HEK293 (cell line): ENCODE data around the gene NDST4.

Experiments
- CTCF ChIA-PET: fragments of 350-600 bp; formaldehyde crosslinking; extraction: SDS; loops from one replicate; lab custom pipeline; 2021; ENCODE audit warnings: antibody characterized with exemption; lab: Yijun Ruan, JAX
- POLR2A ChIA-PET: fragments of 300-600 bp; formaldehyde crosslinking; extraction: SDS; loops from one replicate; lab custom pipeline; 2020; ENCODE audit warnings: antibody characterized with exemption, inconsistent platforms; lab: Yijun Ruan, JAX
- H3K27ac ChIP-seq: fragments of 200-500 bp; sonication (Bioruptor generic); 2 replicates; pipeline ENCODE4 v1.5.1; 2014; ENCODE audit warnings: low read depth, low read length, control low read depth, inconsistent platforms; ENCODE audit errors: extremely low read depth
- H3K36me3 ChIP-seq, 2 experiments: fragments of 200-500 bp in 1 of 2; sonication (Bioruptor generic) in 1 of 2; 1 replicate in 1 of 2; 2 replicates in 1 of 2; pipeline ENCODE4 v1.5.1; 2014 to 2017; ENCODE audit warnings: inconsistent platforms in 2 of 2, low read length in 2 of 2; ENCODE audit not compliant: control insufficient read depth in 2 of 2, insufficient read depth in 1 of 2
- H3K4me1 ChIP-seq: fragments of 200-500 bp; sonication (Bioruptor generic); 2 replicates; pipeline ENCODE4 v1.5.1; 2014; ENCODE audit warnings: mild to moderate bottlenecking, low read length, inconsistent platforms; ENCODE audit not compliant: control insufficient read depth, insufficient read depth
- H3K4me3 ChIP-seq: 2 replicates; pipeline ENCODE4 v1.5.1; 2011; ENCODE audit warnings: low read depth, mild to moderate bottlenecking, control low read depth, low read length, moderate library complexity
- H3K9me3 ChIP-seq: fragments of 200-500 bp; sonication (Bioruptor generic); 2 replicates; pipeline ENCODE4 v1.5.1; 2014; ENCODE audit warnings: low read depth, low read length, inconsistent platforms; ENCODE audit not compliant: control insufficient read depth, insufficient read depth
- HOXA7 ChIP-seq: sonication (generic); formaldehyde crosslinking; IDR thresholded peaks from 2 replicates; pipeline ENCODE4 v1.8.1; 2022; ENCODE audit warnings: missing genetic modification reagents, borderline replicate concordance
- KLF16 ChIP-seq: fragments of 450-650 bp; formaldehyde crosslinking; IDR thresholded peaks from 2 replicates; pipeline ENCODE4 v1.5.1; 2017; ENCODE audit warnings: missing biosample characterization, missing genetic modification characterization
- KLF7 ChIP-seq: fragments of 450-650 bp; formaldehyde crosslinking; IDR thresholded peaks from 2 replicates; pipeline ENCODE4 v1.5.1; 2016; ENCODE audit warnings: missing biosample characterization, missing genetic modification characterization, borderline replicate concordance
- OSR2 ChIP-seq: fragments of 450-650 bp; formaldehyde crosslinking; IDR thresholded peaks from 2 replicates; pipeline ENCODE4 v1.5.1; 2016; ENCODE audit warnings: missing biosample characterization, missing genetic modification characterization
- SETDB1 ChIP-seq: IDR thresholded peaks from one replicate; pipeline ENCODE4 v1.6.1; 2017; ENCODE audit warnings: mild to moderate bottlenecking, low read length, moderate library complexity, mixed read lengths; ENCODE audit not compliant: insufficient read length
- SP3 ChIP-seq: fragments of 450-650 bp; formaldehyde crosslinking; IDR thresholded peaks from 2 replicates; pipeline ENCODE4 v1.5.1; 2016; ENCODE audit warnings: missing biosample characterization, missing genetic modification characterization
- YY2 ChIP-seq: fragments of 450-650 bp; formaldehyde crosslinking; IDR thresholded peaks from 2 replicates; pipeline ENCODE4 v1.5.1; 2016; ENCODE audit warnings: missing biosample characterization, missing genetic modification characterization
- ZBTB11 ChIP-seq: fragments of 450-650 bp; formaldehyde crosslinking; conservative IDR thresholded peaks from 2 replicates; pipeline ENCODE4 v1.5.1; 2016; ENCODE audit warnings: low read depth, missing biosample characterization, missing genetic modification characterization
- ZBTB44 ChIP-seq: fragments of 450-650 bp; IDR thresholded peaks from 2 replicates; pipeline ENCODE4 v1.5.1; 2018; ENCODE audit warnings: missing biosample characterization, mild to moderate bottlenecking, missing genetic modification characterization
- ZFP37 ChIP-seq: fragments of 450-650 bp; formaldehyde crosslinking; IDR thresholded peaks from 2 replicates; pipeline ENCODE4 v1.5.1; 2016; ENCODE audit warnings: missing biosample characterization, missing genetic modification characterization
- ZIC2 ChIP-seq: fragments of 450-650 bp; formaldehyde crosslinking; IDR thresholded peaks from 2 replicates; pipeline ENCODE4 v1.5.1; 2016; ENCODE audit warnings: missing biosample characterization, missing genetic modification characterization
- ZNF10 ChIP-seq: fragments of 450-650 bp; formaldehyde crosslinking; IDR thresholded peaks from 2 replicates; pipeline ENCODE4 v1.5.1; 2017; ENCODE audit warnings: missing biosample characterization, missing genetic modification characterization
- ZNF114 ChIP-seq: fragments of 450-650 bp; formaldehyde crosslinking; IDR thresholded peaks from 2 replicates; pipeline ENCODE4 v1.5.0; 2017; ENCODE audit warnings: missing biosample characterization, missing genetic modification characterization
- ZNF121 ChIP-seq: fragments of 450-650 bp; formaldehyde crosslinking; IDR thresholded peaks from 2 replicates; pipeline ENCODE4 v1.5.1; 2016; ENCODE audit warnings: missing biosample characterization, missing genetic modification characterization
- ZNF133 ChIP-seq: fragments of 450-650 bp; formaldehyde crosslinking; IDR thresholded peaks from 2 replicates; pipeline ENCODE4 v1.5.1; 2016; ENCODE audit warnings: missing biosample characterization, missing genetic modification characterization
- ZNF155 ChIP-seq: fragments of 450-650 bp; formaldehyde crosslinking; IDR thresholded peaks from 2 replicates; pipeline ENCODE4 v1.5.1; 2016; ENCODE audit warnings: missing biosample characterization, missing genetic modification characterization
- ZNF18 ChIP-seq: fragments of 450-650 bp; formaldehyde crosslinking; IDR thresholded peaks from 2 replicates; pipeline ENCODE4 v1.5.1; 2016; ENCODE audit warnings: missing biosample characterization, missing genetic modification characterization
- ZNF274 ChIP-seq, 2 experiments: fragments of 200-500 bp in 1 of 2; fragments of 450-650 bp in 1 of 2; sonication (Bioruptor generic) in 1 of 2; formaldehyde crosslinking in 1 of 2; IDR thresholded peaks; 2 replicates each; pipeline versions ENCODE4 v1.5.1 to v1.6.1; 2014 to 2016; ENCODE audit warnings: borderline replicate concordance in 1 of 2, inconsistent platforms in 1 of 2, low read length in 1 of 2, missing biosample characterization in 1 of 2, missing genetic modification characterization in 1 of 2
- ZNF404 ChIP-seq: fragments of 450-650 bp; formaldehyde crosslinking; IDR thresholded peaks from 2 replicates; pipeline ENCODE4 v1.5.1; 2017; ENCODE audit warnings: missing biosample characterization, missing genetic modification characterization
- ZNF416 ChIP-seq: fragments of 450-650 bp; formaldehyde crosslinking; IDR thresholded peaks from 2 replicates; pipeline ENCODE4 v1.5.1; 2016; ENCODE audit warnings: missing biosample characterization, missing genetic modification characterization
- ZNF548 ChIP-seq: fragments of 450-650 bp; formaldehyde crosslinking; IDR thresholded peaks from 2 replicates; pipeline ENCODE4 v1.5.1; 2016; ENCODE audit warnings: missing biosample characterization, missing genetic modification characterization
- ZNF549 ChIP-seq: fragments of 450-650 bp; IDR thresholded peaks from 2 replicates; pipeline ENCODE4 v1.5.1; 2018; ENCODE audit warnings: missing biosample characterization, missing genetic modification characterization, mild to moderate bottlenecking, inconsistent platforms, moderate library complexity
- ZNF558 ChIP-seq: fragments of 450-650 bp; formaldehyde crosslinking; IDR thresholded peaks from 2 replicates; pipeline ENCODE4 v1.5.1; 2016; ENCODE audit warnings: missing biosample characterization, missing genetic modification characterization
- ZNF585B ChIP-seq: fragments of 450-650 bp; formaldehyde crosslinking; IDR thresholded peaks from 2 replicates; pipeline ENCODE4 v1.5.1; 2016; ENCODE audit warnings: missing biosample characterization, missing genetic modification characterization
- ZNF610 ChIP-seq: fragments of 450-650 bp; formaldehyde crosslinking; IDR thresholded peaks from 2 replicates; pipeline ENCODE4 v1.5.1; 2016; ENCODE audit warnings: missing biosample characterization, missing genetic modification characterization, borderline replicate concordance
- ZNF623 ChIP-seq: fragments of 450-650 bp; formaldehyde crosslinking; IDR thresholded peaks from 2 replicates; pipeline ENCODE4 v1.5.1; 2016; ENCODE audit warnings: missing biosample characterization, missing genetic modification characterization
- ZNF629 ChIP-seq: fragments of 450-650 bp; formaldehyde crosslinking; IDR thresholded peaks from 2 replicates; pipeline ENCODE4 v1.5.1; 2017; ENCODE audit warnings: missing biosample characterization, missing genetic modification characterization
- ZNF639 ChIP-seq: fragments of 450-650 bp; formaldehyde crosslinking; IDR thresholded peaks from 2 replicates; pipeline ENCODE4 v1.5.1; 2016; ENCODE audit warnings: missing biosample characterization, missing genetic modification characterization
- ZNF654 ChIP-seq: fragments of 450-650 bp; formaldehyde crosslinking; IDR thresholded peaks from 2 replicates; pipeline ENCODE4 v1.5.1; 2016; ENCODE audit warnings: low read depth, missing biosample characterization, missing genetic modification characterization
- ZNF660 ChIP-seq: fragments of 450-650 bp; IDR thresholded peaks from 2 replicates; pipeline ENCODE4 v1.5.1; 2018; ENCODE audit warnings: missing biosample characterization, mild to moderate bottlenecking, missing genetic modification characterization

The NDST4 gene

GRCh38 chr4:114827651-114828050, 285.8 kb downstream of the NDST4 start:
- Histone ChIP-seq H3K4me1 (no peaks in the 10 kb centered on the region), H3K27ac (no peak overlapping the region), H3K4me3 (no peak overlapping the region)
- ChIA-PET CTCF (interaction anchor here (0.7 to 1.1 kb wide), 2 partner anchors 10 to 13 kb away, joined by 3 to 4 read pairs; no protein-coding TSS in a partner anchor), POLR2A (no interaction called here)
- TF ChIP-seq ZNF549 (tag by site-specific recombination), result no peak
- TF ChIP-seq ZNF155 (tag by site-specific recombination), result no peak
- TF ChIP-seq ZNF121 (tag by site-specific recombination), result no peak
- no peak for TF ChIP-seq ZNF10 (tag by site-specific recombination)
- no peak for TF ChIP-seq KLF7
- no peak for TF ChIP-seq ZNF114 (tag by site-specific recombination)
- no peak for TF ChIP-seq ZNF654 (tag by site-specific recombination)
- no peak for TF ChIP-seq ZNF18 (tag by site-specific recombination)
- TF ChIP-seq ZIC2, result no peak
- TF ChIP-seq ZNF133 (tag by site-specific recombination), result no peak
- no peak for TF ChIP-seq ZBTB11
- TF ChIP-seq ZNF548 (tag by site-specific recombination), result no peak
- TF ChIP-seq ZNF585B (tag by site-specific recombination), result no peak
- TF ChIP-seq ZNF416 (tag by site-specific recombination), result no peak
- TF ChIP-seq KLF16 (tag by site-specific recombination), result no peak
- TF ChIP-seq ZFP37 (tag by site-specific recombination), result no peak
- TF ChIP-seq SP3 (tag by site-specific recombination), result no peak
- TF ChIP-seq YY2, result no peak
- no peak for TF ChIP-seq SETDB1
- TF ChIP-seq ZNF629, result no peak
- TF ChIP-seq, all 188 proteins: peak for 0
- Histone ChIP-seq H3K36me3 (no peaks in the 10 kb centered on the region), H3K9me3 (no peaks in the 10 kb centered on the region)

- Histone ChIP-seq H3K36me3 (no peaks in the 10 kb centered on the region), H3K9me3 (no peaks in the 10 kb centered on the region), H3K4me3 (no peak overlapping the region), H3K27ac (no peak overlapping the region), H3K4me1 (peaks cover 2% of the 10 kb centered on the region; the same call in 1 of the 2 replicates)
- ChIA-PET POLR2A (no interaction called here), CTCF (no interaction called here)
- TF ChIP-seq ZNF274 (IDR thresholded peaks at IDR 0.05; ENCODE audit: low read length) (no peak), ZNF274 (tag by site-specific recombination; IDR thresholded peaks at IDR 0.05; ENCODE audit: borderline replicate concordance) (no peak), ZNF558 (tag by site-specific recombination) (no peak), ZNF639 (tag by site-specific recombination) (no peak), HOXA7 (CRISPR knock-in tag) (no peak), ZBTB44 (tag by site-specific recombination) (no peak), OSR2 (tag by site-specific recombination) (no peak), ZNF660 (tag by site-specific recombination) (no peak), ZNF404 (tag by site-specific recombination) (no peak), ZNF610 (tag by site-specific recombination) (no peak), ZNF623 (tag by site-specific recombination) (no peak)
Measured at GRCh38 chr4:114815760-114816159, 297.7 kb downstream of the NDST4 start.
